Prostate gland (tissue), 1 donor: ENCODE results near the gene DENND4A.

ENCODE experiments used
- POLR2A ChIP-seq: fragments of 450-650 bp; IDR thresholded peaks from one replicate; pipeline ENCODE4 v1.6.1; 2016; ENCODE audit warnings: antibody characterized with exemption, mild to moderate bottlenecking
- POLR2AphosphoS5 ChIP-seq: sonication (generic); formaldehyde crosslinking; IDR thresholded peaks from one replicate; pipeline ENCODE4 v1.6.1; 2017; ENCODE audit warnings: antibody characterized with exemption

- TF ChIP-seq POLR2A (no peak), POLR2AphosphoS5 (no peak)
Measured at GRCh38 chr15:65642594-65642993, 149.5 kb downstream of the DENND4A start.
